HT-29 (cell line): ENCODE results near the gene STX16. TPM values are rescaled to one million over a fixed set of nuclear protein-coding genes. Genes with fewer than 3 reads are reported as not detected.

Source experiments
- DNase-seq: peaks from one replicate; pipeline ENCODE4 v3.0.0-alpha.2; 2015; ENCODE audit warnings: low spot score
- total RNA-seq: library from RNA; depleted of rRNA; stranded (reverse); fragments of >200 nt; shearing (Covaris generic); gene quantifications from 2 replicates; pipeline ENCODE4 v1.2.3, GENCODE V29; 2014; rRNA removed

Gene STX16, protein sequence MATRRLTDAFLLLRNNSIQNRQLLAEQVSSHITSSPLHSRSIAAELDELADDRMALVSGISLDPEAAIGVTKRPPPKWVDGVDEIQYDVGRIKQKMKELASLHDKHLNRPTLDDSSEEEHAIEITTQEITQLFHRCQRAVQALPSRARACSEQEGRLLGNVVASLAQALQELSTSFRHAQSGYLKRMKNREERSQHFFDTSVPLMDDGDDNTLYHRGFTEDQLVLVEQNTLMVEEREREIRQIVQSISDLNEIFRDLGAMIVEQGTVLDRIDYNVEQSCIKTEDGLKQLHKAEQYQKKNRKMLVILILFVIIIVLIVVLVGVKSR
- total RNA-seq, result 29.2 and 29.5 TPM in 2 replicates

DNA sequence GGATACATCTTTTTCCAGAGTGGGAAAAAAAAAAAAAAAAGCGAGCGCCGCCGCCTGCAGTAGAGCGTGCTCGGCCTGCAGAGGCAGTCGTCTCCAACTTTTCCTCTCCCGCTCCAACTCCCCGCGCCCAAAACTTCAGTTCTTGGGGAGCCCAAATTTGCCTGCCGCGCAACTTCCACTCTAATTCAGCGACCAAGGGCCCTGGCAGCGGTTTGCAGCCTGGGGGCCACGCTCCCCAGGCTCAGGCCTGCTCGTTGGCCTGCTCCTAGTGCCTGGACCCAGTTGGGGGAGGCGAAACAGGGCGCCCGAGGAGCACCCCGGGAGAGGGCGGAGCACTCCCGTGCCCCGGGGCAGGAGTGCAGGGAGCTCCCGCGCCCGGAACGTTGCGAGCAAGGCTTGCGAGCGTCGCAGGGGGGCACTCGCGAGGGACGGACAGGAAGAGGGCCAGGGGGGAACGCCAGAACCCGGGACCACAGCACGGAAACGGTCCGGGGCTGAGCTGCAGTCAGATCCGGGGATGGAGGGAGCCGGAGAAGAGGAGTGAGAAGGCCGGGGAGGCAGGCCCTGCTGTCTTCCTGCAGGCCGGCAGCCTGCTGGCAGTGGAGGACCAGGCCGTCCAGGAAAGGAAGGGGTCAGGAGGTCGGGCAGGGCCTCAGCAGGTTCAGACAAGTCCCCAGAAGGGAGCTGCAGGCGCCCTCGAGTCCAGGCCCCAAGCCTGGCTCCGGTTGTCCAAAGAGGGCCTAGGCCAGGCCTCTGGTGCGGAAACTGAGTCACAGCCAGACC is at the start of gene STX16:
Gene STX16 (plus strand): TSS at position 508 of the 783 bp plus-strand sequence. CDS start 724 bp downstream, outside the sequence.
- peak; percentile 98 for DNase-seq

DNA sequence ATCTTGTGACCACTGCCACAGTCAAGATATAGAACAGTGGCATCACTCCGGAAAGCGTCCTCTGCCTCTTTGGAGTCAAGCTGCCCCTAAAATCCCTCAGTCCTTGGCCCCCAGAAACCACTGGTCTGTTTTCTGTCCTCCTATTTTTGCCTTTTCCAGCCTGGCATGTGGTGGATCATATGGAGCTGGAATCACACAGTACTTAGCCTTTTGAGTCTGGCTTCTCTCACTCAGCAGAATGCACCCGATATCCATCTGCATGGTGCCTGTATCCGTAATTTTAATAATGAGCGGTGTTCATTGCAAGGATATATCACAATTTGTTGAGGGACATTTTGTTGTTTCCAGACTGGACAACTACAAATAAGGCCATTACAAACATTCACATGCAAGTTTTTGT is 49.0 kb upstream of the STX16 start:
- no peak for DNase-seq

DNA sequence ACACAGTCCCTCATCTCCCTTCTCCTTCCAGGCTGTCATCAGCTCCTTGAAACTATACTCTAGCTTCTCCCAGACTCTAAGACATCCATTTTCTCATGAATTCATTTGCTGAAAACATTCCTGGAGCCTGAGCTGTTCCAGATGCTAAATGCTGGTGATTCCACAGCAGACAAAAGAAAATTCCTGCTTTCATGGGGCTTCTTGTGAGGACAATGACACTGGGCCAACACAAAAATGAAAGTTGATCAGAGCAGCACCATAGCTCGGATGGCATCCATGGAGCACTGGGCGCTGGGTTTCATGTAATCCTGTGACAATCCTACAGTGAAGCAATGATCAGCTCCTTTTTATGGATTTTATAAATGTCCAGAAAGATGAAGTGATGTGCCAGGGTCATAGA is 47.4 kb upstream of the STX16 start:
- DNase-seq, result no peak

DNA sequence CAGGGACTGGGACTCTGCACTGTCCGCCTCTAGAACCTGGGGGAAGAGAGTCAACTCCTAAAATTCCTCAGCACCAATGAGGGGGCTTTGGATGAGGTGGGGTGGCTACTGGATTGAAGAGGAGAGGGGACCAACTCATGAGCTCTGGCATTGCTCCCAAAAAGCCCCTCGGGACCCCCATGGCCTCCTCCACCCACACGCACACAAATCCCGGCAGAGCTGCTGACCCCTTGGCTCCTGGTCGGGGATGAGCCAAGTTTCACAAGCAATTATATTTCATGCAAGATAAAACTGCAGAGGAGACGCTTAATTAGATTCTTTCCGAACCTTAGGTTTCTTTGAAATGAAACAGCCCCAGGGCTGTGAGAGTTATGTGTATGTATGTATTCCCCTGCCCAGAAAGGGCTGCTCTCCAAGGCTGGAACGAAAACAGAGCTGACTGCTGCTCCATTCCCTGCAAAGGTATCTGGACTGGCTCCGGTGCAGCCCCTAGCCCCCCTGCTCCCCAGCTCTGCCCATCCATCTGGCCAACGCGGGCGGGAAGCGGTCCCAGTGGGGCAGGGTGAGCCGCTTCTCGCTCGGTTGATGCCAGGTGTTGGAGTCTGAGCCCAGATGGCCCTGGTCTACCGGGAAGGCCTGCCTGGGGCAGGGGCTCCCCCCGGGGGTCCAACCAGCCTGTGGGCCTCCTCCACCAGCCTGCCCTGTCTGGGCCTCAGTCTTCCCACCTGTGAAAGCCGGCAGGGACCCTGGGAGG is 46.8 kb upstream of the STX16 start:
- DNase-seq, result no peak

DNA sequence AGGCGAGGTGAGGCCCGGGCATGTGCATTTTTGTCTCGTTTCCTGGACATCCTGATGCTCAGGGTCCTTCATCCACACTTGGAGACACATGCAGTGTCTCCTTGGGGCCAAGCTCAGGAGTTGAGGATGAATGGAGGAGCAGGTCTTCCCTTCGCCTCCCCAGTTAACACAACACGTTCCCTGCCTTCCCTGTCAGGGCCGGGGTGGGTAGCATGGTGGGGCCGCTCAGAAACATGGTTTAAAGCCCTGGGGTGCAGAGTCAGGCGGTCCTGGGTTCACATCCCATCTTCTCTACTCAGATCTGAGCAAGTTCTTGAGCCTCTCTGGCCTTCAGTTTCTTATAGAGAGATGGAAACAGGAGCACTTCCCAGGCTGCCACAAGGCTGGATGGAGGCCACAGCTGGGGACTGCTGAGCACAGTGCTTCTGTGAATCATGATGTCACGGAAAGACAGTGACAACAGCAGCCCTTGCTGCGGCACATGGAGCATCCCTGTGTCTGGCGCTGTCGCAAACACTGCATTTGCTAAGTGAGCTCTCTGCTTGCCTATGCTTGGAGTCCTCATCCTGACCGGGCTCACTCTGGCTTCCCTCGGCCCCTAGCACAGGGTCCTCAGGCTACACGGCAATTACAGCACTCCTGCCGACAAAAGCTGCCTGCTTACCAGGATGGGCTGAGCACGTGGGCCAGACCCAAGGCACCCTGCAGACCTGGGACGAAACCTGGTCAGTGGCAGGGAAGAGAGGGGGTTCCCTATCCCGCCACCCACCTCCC is 45.6 kb upstream of the STX16 start:
- DNase-seq, result no peak

DNA sequence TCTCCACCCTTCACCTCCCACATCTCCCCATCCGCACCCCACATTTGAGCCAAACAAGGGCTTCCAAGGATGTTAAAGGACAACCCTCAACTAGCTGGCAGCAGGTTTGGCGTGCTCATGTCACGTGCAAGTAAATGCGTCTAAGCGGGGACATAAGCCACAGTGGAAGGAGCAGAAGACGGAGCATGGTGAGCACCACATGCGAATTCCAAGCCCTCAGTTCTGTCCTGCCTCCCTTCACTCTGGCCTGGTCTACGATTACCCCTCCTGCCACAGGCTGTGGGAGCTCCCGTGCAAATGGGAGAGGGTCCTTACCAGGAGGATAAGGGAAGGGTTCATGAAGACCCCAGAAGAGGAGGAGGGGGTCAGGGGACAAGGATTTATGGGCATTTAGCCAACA is 44.9 kb upstream of the STX16 start:
- DNase-seq, result no peak

DNA sequence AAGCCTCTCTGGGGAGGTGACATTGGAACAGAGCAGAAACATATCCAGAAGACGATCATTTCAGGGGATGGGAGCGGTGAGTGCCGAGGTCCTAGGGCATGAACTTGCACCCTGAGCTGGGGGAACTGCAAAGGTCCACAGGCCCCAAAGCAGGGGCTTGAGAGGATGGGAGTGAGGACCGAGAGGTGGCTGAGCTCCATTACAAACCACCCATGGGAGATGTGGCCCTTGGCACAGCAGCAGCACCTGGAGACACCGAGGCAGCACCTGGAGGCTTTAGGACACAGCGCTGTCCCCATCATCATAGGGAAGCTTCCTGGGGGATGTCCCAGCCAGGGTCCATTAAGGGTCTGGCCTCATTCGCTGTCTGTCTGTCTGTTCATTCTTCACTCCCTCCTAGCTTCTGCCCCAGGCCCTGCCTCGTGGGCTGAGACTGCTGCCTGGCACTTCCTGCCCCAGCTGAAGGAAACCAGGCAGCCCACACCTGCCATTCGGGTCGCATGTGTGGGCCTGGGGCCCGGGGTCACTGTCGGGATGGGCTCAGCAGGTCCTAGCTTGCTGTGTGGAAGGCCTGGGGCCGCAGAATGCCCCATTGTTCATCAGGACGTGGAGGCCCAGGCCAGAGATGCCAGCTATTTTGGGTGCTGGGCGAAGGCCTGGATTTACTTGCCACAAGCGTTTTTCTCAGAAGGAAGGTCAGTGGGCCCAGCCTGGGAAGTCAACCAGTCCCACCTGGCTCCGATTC is 42.8 kb upstream of the STX16 start:
- DNase-seq, result no peak

DNA sequence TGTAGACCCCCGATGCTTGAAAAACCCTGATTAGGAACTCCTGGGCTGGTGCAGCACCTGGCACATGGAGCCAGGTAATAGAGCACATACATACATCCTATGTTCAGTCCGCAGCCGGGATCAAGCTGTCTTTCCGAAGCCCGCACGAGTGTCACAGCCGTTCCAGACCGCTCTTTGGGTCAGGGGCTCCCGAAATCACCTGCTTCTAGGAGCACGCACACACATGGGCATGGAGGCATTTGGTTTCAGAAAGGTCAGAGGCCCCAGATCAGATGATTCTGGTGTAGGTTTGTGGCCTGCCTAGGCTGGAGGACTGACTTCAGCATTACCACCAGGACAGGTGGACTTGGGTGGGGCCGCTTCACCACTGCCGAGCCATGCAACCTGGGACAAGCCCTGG is 42.1 kb upstream of the STX16 start:
- DNase-seq, result no peak

DNA sequence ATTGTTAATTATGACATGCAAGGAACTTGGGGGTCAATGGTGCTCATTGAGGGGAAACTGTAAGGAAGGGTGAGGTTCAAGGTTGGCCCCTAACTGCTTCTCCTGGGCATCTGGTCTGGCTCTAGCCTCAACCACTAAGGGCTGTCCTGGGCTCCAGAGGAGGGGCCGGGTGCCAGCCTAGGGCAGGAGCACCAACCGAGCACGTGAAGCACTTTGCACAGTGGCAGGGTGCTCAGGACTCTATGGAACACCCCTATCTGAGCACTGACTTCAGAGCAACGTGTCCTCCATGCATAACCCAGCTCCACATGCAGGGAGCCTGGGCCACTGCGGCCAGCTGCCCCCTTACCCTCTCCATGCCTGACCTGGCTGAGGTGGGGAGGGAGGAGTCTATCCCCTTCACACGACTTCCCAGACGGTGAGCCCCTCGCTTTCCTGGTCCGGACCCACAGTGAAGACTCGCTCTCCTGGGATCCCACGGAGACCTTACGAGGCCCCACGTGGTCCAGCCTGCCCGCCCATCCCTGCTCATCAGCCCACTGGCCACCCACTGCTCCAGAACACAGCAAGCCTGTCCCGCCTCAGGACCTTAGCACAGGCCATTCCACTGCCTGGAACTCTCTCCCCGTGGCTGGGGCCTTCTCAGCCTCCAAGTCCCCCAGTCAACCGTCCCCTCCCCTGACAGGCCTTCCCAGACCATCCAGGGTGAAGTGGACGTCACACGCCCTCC is 40.8 kb upstream of the STX16 start:
- DNase-seq, result no peak

DNA sequence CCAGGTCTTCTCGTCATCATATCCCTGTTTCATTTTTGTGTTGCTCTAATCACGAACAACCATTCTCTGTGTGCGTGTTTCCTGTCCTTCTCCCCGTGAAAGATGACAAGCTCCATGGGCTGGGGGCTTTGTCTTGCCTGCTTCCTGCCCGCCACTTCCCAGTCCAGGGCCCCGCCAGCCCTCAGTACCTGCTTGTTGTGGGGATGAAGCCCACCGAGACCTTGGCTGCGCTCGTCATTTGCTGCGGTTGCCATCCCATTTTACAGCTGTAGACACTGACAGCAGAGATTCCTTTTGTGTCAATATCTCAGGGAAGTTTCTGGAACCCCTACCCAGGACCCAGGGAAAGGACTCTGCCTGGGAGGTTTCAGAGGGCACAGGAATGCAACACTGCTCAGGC is 40.3 kb upstream of the STX16 start:
- DNase-seq, result no peak

DNA sequence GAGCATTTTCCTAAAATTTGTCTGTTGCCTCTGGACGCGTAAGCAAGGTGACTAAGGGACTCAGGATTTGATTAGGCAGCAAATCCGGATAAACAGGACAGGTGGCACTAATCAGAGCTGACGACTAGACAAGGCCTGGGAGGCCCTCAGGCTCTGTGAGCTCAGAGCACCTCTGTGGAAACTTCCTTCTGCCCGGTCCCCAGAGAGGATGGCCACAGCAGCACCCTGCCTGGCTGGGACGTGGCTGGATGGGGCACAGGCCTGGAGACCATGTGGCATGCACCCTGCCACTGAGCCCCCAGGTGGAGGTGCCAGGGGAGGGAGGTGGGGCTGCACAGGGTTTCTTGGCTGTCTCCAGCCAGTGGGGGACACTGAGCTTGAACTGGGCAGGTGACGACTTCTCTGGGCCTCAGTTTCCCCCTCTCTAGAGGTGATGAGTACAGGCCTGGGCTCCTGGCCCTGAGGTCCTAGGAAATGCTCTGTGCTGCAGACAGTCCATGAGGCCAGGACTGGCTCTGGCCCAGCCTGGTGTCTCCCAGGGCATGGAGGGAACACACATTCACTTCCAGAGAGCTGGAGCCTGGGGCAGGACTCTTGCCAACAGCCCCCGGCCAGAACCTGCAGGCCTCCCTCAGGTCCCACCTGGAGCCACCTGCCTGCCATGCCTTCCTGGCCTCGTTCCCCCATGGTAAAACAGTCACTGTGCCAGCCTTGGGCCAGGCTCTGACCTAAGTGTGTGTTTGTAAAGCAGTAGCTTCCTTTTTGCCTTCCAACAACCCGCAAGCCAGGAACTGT is 39.6 kb upstream of the STX16 start:
- DNase-seq, result no peak

DNA sequence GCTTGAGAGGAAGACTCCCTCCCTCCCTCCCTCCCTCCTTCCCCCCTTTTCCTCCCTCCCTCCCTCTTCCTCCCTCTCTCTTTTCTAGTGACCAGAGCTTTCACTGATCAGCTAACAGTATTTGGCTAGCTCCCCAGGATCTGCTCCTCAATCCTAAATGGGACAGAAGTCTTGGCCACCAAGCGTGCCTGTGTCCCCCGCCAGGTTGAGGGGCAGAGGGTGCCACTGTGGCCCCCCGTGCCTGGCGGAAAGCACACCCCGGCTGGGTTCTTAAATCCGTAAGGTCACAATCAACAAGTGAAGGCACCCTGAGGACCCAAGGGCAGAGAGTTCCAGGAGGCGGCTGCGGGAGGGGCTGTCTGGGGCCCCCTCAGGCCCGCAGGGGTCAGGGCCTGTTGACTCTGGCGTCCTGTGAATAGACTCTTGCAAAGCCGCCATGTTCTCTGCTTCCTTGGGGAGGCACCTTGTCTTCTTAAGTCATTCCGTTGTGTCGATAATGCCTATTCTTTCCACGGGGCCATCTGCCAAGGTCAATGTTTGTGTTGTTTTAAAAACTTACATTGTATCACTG is 38.9 kb upstream of the STX16 start:
- no peak for DNase-seq

DNA sequence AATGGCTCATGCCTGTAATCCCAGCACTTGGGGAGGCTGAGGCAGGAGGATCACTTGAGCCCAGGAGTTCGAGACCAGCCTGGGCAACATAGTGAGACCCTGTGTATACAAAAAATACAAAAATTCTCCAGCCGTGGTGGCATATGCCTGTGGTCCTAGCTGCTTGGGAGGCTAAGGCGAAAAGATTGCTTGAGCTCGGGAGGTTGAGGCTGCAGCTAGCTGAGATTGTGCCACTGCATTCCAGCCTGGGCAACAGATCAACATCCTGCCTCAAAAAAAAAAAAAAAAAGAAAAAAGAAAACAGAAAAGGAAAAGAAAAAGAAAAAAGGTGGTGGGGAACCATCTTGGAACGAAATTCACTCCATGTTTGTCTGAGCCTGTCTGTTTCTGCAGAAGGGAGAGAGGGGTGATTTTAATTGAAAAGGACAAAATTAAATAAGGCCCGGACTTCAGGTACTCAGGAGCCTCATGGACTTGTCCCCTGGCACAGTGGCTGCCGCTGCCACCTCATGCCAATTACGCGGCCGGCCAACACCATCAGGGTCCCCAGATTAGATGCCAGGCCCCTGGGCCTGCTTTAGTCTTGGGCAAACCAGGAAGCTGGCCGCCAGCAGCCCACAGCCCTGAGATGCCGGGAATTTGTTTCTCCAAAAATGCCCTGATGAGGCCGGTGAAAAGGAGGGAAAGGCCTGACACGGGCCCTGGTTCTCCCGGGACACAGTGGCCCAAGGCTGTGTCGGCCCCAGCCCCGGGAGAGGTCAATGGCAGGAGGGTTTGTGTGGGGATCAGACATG is 37.8 kb upstream of the STX16 start:
- no peak for DNase-seq

DNA sequence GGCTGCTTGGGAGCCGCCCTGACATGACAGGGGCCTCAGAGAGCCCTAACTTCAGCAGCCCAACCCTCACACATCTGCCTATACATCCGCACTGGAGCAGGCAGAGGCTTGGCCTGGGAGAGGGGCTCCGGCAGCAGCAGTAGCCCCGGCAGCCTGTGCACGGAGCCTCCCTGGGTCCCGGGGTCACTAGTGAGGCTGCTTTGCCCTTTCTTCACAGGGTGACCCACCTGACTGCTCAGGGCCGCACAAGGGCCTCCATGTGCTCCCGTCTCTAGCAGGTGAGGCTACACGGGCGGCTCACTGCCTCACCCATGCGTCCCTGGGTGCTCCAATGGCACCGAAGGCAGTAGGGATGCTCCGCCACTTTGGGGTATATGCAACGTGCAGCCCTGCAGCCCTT is 36.7 kb upstream of the STX16 start:
- no peak for DNase-seq

DNA sequence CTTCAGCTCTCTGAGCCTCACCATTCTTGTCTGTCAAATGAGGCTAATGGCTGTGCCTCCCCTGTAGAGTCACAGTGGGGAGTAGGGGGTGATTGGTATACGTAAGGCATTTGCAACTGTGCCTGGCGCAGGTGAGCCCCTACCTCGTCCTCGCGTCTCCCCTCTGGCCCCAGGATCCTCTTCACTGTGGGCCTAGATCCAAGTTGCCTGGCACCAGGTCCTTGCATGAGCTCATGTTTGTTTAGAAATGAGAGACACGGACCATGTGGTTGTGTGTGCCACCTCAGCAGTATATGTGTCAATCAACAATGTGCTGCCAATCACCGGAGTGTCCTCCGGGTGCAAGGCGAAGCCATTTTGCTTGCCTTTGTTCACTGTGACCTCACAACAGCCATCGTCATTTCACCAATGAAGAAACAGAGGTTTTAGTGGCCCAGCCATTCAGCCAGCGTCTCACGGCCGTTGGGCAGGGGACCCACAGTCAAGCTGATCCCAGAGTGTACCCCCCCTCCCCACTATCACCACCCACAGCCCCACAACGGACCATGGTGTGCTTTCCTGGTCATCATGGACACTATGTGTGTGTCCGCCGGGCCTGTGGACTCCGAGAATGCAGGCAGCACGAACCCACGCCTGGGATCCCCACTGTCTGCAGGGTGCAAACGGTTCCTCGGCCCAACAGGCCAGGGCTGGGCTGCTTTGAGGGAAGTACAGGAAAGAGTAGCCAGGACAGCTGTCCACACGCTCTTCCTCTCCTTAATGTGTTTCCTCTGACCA is 35.9 kb upstream of the STX16 start:
- DNase-seq, result no peak

DNA sequence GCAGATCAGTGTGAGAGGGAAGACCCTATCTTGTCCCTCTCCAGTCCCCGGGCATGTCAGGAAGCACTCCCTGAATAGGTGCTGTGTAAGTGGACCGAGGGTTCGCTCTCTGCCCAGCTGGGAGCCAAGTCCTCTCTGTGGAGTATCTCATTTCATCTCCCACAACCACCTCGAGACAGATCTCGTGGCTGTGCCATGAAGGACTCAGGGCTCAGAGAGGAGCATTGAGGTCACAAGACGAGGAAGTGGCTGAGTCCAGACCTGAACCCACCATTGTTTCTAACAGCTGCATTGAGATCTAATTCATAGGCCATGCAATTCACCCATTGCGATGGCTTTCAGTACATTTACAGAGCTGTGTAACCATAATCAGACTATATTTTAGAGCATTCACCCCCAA is 34.7 kb upstream of the STX16 start:
- DNase-seq, result no peak

DNA sequence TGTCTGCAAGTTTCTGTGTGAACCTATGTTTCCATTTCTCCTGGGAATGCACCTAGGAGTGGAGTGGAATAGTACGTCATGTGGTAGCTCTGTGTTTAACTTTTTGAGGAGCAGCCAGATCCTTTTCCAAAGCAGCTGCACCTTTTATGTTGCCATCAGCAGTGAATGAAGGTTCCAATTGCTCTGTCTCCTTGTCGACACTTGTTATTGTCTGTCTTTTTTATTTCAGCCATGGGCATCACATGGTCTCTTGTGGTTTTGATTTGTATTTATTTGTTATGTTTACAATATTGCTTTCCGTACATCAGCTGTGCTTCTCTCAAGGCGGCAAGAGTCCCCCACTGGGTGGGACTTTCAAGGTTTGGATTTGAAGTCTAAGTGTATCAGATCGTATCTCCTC is 33.9 kb upstream of the STX16 start:
- no peak for DNase-seq
